Right lobe of liver (tissue), 6 donors: ENCODE results near the gene JAZF1. TPM values are rescaled to one million over a fixed set of nuclear protein-coding genes. Genes with fewer than 3 reads are reported as not detected.

Experiments used
- ATAC-seq, 4 donors: fragments of 200-7000 bp; cut with Tn5 transposase; one replicate each; pipeline ENCODE4 v1.9.1; 2020; ENCODE audit warnings: mild to moderate bottlenecking in 4 of 4, moderate library complexity in 4 of 4
- DNase-seq, 3 donors: peaks; one replicate each; pipeline ENCODE4 v3.0.0-alpha.2; 2020
- H3K27ac ChIP-seq, 3 donors: fragments of 200-600 bp; one replicate each; pipeline ENCODE4 v1.8.0; 2022
- H3K27me3 ChIP-seq, 2 donors: fragments of 200-600 bp; one replicate each; pipeline ENCODE4 v1.8.0; 2022
- H3K36me3 ChIP-seq, 4 donors: fragments of 200-600 bp; sonication (generic) in 1 of 4; one replicate each; pipeline versions ENCODE4 v1.5.1 to v1.8.0; 2017 to 2022; ENCODE audit warnings: control low read depth in 1 of 4
- H3K4me1 ChIP-seq, 4 donors: fragments of 200-600 bp; sonication (generic) in 1 of 4; one replicate each; pipeline versions ENCODE4 v1.5.1 to v1.8.0; 2017 to 2022; ENCODE audit warnings: control low read depth in 1 of 4
- H3K4me3 ChIP-seq, 3 donors: fragments of 200-600 bp; one replicate each; pipeline ENCODE4 v1.8.0; 2022
- H3K9me3 ChIP-seq, 4 donors: fragments of 200-600 bp; sonication (generic) in 1 of 4; one replicate each; pipeline versions ENCODE4 v1.5.1 to v1.8.0; 2017 to 2022; ENCODE audit warnings: control low read depth in 1 of 4
- CTCF ChIP-seq, 4 donors: fragments of 200-600 bp in 3 of 4; fragments of 450-650 bp in 1 of 4; IDR thresholded peaks; one replicate each; pipeline versions ENCODE4 v1.5.1 to v1.8.0; 2016 to 2022; ENCODE audit warnings: antibody characterized with exemption in 4 of 4, mild to moderate bottlenecking in 2 of 4
- POLR2A ChIP-seq: fragments of 450-650 bp; IDR thresholded peaks from one replicate; pipeline ENCODE4 v1.6.1; 2017; ENCODE audit warnings: antibody characterized with exemption, mild to moderate bottlenecking
- WGBS: methylation state at CpG from one replicate; pipeline ENCODE4 v1.1.6; 2018; ENCODE audit warnings: low coverage, low lambda C conversion rate; ENCODE audit not compliant: insufficient coverage; ENCODE audit errors: missing lambda C conversion rate; 5-methylcytosine and 5-hydroxymethylcytosine counted together
- intact Hi-C, 2 donors: fragments of 100-400 bp; cut with DNase I; formaldehyde crosslinking; loops; one replicate each; pipeline versions ENCODE4 v1.11.2 to v1.14.1; 2022
- total RNA-seq, 6 experiments: library from RNA; depleted of rRNA in 2 of 6; stranded (reverse); fragments of >200 nt in 2 of 6; fragmentation: NEBNext Ultra II Directional in 3 of 6; extraction: Animal tissue kit (Norgen Biotek cat#: 25700) in 3 of 6; gene quantifications; one replicate each; pipeline versions ENCODE4 v1.1.0 to v1.2.4, GENCODE V29; 2016 to 2023
- donor health status: DM: no; HTN: yes; CAD: no.
- donor health status: DM: no; HTN: no; CAD: no.
- donor health status: DM: no; HTN: no; CAD: no.
- donor health status: DM: no; HTN: yes; CAD: no.
- donor health status: DM: no; HTN: yes; CAD: no.

The JAZF1 gene
- total RNA-seq, 6 experiments from 2014 or later: 4.8 to 20.9 (median 6.9) TPM

- Histone ChIP-seq H3K27ac (peak overlapping the region in 2 of 3 donors; percentile 1 to 31), H3K4me3 (no peak overlapping the region), H3K36me3 (no peaks in the 10 kb centered on the region), H3K4me1 (peaks cover 0 to 23% (median 0%) of the 10 kb centered on the region in 4 donors), H3K9me3 (no peaks in the 10 kb centered on the region), H3K27me3 (no peaks in the 10 kb centered on the region)
- WGBS: 64% methylated on average over 6 of the region's 6 CpGs
- DNase-seq (no peak), ATAC-seq (peak in 1 of 4 donors; percentile 31)
- intact Hi-C loops: no loop called here
- TF ChIP-seq POLR2A (no peak), CTCF (IDR thresholded peaks at IDR 0.05) (no peak)
Observed at GRCh38 chr7:28083998-28084985, 96.3 kb downstream of the JAZF1 start.

- H3K9me3 ChIP-seq: no peaks in the 10 kb centered on the region
- peak in 1 of 3 donors; percentile 70 for DNase-seq
- 55% methylated on average over 8 of the region's 8 CpGs for WGBS
- ATAC-seq: peak; percentile 88 to 96 (median 92)
- no peaks in the 10 kb centered on the region for H3K27me3 ChIP-seq
- peaks cover 0 to 27% (median 0%) of the 10 kb centered on the region in 4 donors for H3K4me1 ChIP-seq
- no peak overlapping the region for H3K4me3 ChIP-seq
- intact Hi-C loops: no loop called here
- peak overlapping the region in 2 of 3 donors; percentile 23 to 57 for H3K27ac ChIP-seq
- TF ChIP-seq CTCF (IDR thresholded peaks at IDR 0.05) (no peak), POLR2A (no peak)
- no peaks in the 10 kb centered on the region for H3K36me3 ChIP-seq
Observed at GRCh38 chr7:28083164-28083997, 97.2 kb downstream of the JAZF1 start.

GRCh38 chr7:28082071-28082470 is 98.5 kb downstream of the JAZF1 start:
- DNase-seq: no peak
- intact Hi-C loops: no loop called here
- WGBS: 91% methylated on average over 3 of the region's 5 CpGs
- Histone ChIP-seq H3K4me1 (peaks cover 0 to 27% (median 0%) of the 10 kb centered on the region in 4 donors), H3K4me3 (no peak overlapping the region), H3K27me3 (no peaks in the 10 kb centered on the region), H3K9me3 (no peaks in the 10 kb centered on the region), H3K27ac (no peak overlapping the region), H3K36me3 (no peaks in the 10 kb centered on the region)
- no peak for ATAC-seq
- TF ChIP-seq POLR2A (no peak), CTCF (IDR thresholded peaks at IDR 0.05) (no peak)

GRCh38 chr7:28081016-28081415 is 99.6 kb downstream of the JAZF1 start:
- ATAC-seq (peak in 1 of 4 donors; percentile 31), DNase-seq (peak in 1 of 3 donors; percentile 55)
- 39% methylated on average over 3 of the region's 5 CpGs for WGBS
- Histone ChIP-seq H3K4me3 (no peak overlapping the region), H3K27ac (no peak overlapping the region), H3K36me3 (no peaks in the 10 kb centered on the region), H3K4me1 (peaks cover 0 to 27% (median 0%) of the 10 kb centered on the region in 4 donors), H3K27me3 (no peaks in the 10 kb centered on the region), H3K9me3 (no peaks in the 10 kb centered on the region)
- TF ChIP-seq CTCF (IDR thresholded peaks at IDR 0.05) (no peak), POLR2A (no peak)
- intact Hi-C loops: no loop called here
